NCI-H146 (cell line): Measurements from ENCODE around the gene TMEM178B.
"Not testable (repeated sequence)": the region's sequence is repeated elsewhere in the genome, so short reads cannot be mapped to it uniquely, and the experiment has no call there.

Experiments used
- DNase-seq: peaks from one replicate; lab custom pipeline; 2025; lab: John Stamatoyannopoulos, UW

The TMEM178B gene

GRCh38 chr7:141312828-141313521 is 239.1 kb downstream of the TMEM178B start:
- DNase-seq: no peak

GRCh38 chr7:141313896-141314295 is 240.0 kb downstream of the TMEM178B start:
- no peak for DNase-seq

DNA sequence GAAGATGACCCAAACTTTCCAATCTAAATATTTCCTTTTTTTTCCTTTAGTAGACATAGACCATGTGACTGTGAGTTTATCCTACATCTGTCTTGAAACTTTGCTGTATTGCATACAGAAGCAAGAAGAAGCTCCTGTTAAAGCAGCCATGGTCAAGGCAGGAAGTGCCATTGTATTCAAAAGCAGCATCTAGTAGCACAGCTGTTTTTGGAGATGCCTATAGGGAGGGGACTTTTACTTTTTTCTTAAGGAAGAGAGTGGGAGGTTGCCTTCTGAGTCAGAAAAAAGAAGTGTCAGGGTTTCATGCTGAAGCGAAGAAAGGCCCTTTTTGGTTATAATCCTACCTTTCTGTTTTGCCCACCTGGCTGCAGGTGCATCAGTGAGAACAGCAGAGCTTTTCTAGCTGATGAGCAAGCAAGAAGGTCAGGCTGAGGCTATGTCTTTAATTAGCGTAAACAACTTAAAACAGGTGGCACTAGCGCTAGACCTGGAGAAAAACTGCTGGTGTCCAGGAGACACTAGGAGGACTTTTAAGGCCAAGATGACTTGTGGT is 243.2 kb downstream of the TMEM178B start:
- DNase-seq: peak; percentile 34

GRCh38 chr7:141320287-141320686 is 246.4 kb downstream of the TMEM178B start:
- DNase-seq: no peak

DNA sequence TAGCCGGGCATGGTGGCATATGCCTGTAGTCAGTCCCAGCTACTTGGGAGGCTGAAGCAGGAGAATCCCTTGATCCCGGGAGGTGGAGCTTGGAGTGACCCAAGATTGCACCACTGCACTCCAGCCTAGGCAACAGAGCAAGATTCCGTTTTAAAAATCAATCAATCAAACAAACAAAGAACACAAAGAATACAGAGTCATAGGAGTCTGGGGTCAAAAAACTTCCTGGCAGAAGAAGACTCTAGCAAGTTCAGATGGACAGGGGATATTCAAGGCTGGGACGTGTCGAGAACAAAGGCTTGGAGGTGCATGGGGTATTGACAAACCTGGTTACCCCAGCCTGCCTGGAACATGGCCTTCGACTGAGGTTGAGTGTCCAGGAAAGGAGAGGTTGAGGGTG is 248.5 kb downstream of the TMEM178B start:
- no peak for DNase-seq

DNA sequence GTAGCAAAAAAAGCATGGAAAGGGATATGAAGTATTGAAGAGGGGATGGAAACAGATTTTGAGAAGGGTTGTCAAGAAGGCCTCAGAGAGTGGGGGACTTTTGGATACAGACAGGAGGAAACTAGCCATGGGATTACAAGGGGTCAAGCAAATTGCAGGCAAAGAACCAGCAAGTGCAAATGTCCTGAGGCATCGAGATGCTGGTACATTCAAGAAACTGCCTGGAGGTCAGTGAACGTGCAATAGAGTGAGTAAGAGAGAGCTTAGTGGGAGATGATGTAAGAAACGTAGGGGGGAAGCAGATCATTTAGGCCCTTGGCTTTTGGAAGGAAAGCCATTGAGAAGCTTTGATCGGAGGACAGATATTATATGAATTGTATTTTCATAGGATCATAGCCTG is 250.0 kb downstream of the TMEM178B start:
- no peak for DNase-seq

GRCh38 chr7:141324870-141325269 is 251.0 kb downstream of the TMEM178B start:
- DNase-seq: no peak

DNA sequence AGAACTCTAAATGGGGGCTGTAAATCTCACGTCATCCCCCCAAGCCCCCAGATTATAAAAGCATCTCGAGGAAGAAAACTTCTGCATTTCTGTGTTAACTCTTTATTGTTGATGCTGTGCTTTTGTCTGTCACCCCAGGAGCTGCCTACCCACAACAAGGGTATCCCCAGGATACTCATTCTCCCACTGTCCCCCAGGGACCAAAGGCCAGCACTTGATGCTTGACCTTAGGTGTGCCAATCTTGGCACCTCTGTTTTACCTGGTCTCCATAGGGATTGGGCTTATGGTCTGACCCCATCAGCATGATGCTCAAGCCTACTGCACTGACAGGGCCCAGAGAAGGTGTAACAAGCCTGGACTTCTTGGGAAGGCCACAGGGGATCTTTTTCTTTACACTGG is 251.4 kb downstream of the TMEM178B start:
- DNase-seq: no peak

GRCh38 chr7:141328290-141328689 is 254.4 kb downstream of the TMEM178B start:
- DNase-seq: no peak

- not testable (repeated sequence) for DNase-seq
These were observed 256.4 kb downstream of the TMEM178B start for GRCh38 chr7:141330285-141330684.

GRCh38 chr7:141333459-141333858 is 259.6 kb downstream of the TMEM178B start:
- DNase-seq: no peak

- no peak for DNase-seq
These were observed 261.3 kb downstream of the TMEM178B start for GRCh38 chr7:141335164-141335563.

GRCh38 chr7:141339603-141340002 is 265.7 kb downstream of the TMEM178B start:
- DNase-seq: peak; percentile 5

- no peak for DNase-seq
These were observed 267.1 kb downstream of the TMEM178B start for GRCh38 chr7:141340991-141341390.

GRCh38 chr7:141342621-141343408 is 269.0 kb downstream of the TMEM178B start:
- peak; percentile 13 for DNase-seq

- DNase-seq: no peak
These were observed 270.5 kb downstream of the TMEM178B start for GRCh38 chr7:141344153-141344935.

GRCh38 chr7:141348728-141349127 is 274.9 kb downstream of the TMEM178B start:
- DNase-seq: no peak

DNA sequence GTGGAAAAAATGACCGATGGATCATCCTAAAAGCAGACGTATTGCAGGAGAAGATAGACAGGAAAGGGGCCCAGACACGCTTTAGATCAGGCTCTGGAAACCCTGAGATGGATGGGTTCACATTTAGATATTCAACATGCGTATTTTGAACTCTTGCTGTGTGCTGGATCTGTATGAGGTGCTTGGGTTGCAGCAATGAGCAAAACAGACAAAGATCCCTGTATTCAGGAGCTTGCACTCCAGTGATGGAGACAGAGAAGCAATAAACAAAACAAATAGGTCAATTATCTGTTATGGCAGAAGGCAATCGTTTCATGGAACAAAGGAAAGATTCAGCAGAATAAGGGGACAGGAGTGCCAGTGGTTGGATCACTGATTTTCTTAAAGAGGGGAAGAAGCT is 275.5 kb downstream of the TMEM178B start:
- DNase-seq: no peak

DNA sequence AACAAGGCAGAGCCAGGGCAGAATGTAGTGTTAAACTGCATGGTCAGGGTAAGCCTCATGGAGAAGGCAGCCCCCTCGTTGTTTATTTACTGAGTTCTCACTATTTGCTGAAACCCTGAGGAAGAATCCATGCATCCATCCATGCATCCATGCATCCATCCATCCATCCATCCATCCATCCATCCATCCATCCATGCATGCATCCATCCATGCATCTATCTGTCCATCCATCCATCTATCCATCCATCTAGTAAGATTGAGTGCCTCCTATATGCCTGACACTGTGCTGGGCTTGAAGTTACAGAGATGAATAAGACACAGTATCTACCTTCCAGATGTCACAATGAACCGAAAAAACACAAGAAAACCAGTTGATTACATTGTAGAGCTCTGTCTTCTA is 275.9 kb downstream of the TMEM178B start:
- DNase-seq: no peak

DNA sequence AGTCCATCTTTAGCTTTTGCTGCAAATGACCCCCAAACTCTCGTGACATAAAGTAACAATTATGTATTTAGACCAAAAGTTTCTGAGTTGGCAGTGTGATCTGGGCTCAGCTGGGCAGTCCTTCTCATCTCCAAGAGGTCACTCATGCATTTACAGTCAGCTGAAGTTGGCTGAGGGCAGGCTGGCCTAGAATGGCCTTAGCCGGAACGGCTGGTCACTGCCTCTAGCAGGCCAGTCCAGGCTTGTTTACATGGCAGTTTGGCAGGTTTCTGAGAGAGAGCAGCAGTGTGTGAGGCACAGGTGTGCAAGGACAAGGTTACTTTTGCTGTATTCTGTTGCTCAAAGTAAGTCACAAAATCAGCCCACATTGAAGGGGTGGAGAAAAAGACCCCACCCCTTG is 277.3 kb downstream of the TMEM178B start:
- no peak for DNase-seq

GRCh38 chr7:141352955-141353354 is 279.1 kb downstream of the TMEM178B start:
- no peak for DNase-seq

GRCh38 chr7:141354251-141354650 is 280.4 kb downstream of the TMEM178B start:
- no peak for DNase-seq
